ENCODE data around the gene KLHDC3. TPM values are rescaled to one million over a fixed set of nuclear protein-coding genes. Genes with fewer than 3 reads are reported as not detected.

Gene KLHDC3
- 10 to 100 TPM; 64.0 to 65.6 TPM for total RNA-seq

- Mint-ChIP-seq H3K4me3 (peak within 1 kb of the TSS; percentile 94), H3K4me1 (peaks cover 37% of the 10 kb centered on the region), H3K36me3 (ENCODE audit: low read depth) (peaks cover 92% of the 10 kb centered on the region), H3K9me3 (no peaks in the 10 kb centered on the region), H3K27me3 (no peaks in the 10 kb centered on the region), H3K27ac (peak within 1 kb of the TSS; percentile 96)
- ATAC-seq (replicated peaks), result peak; percentile 96
These were observed at the start of gene KLHDC3, which contains the start of gene MEA1 for GRCh38 chr6:43013843-43014433. TSS of gene KLHDC3 (plus strand) at chr6:43014249. CDS start at chr6:43017193, 2,944 bp downstream. TSS of gene MEA1 (minus strand) at chr6:43013946. CDS start at chr6:43013813, 133 bp downstream.

- Mint-ChIP-seq H3K27ac (no peak overlapping the region), H3K4me3 (no peak overlapping the region), H3K27me3 (no peaks in the 10 kb centered on the region), H3K36me3 (ENCODE audit: low read depth) (peaks cover 41% of the 10 kb centered on the region), H3K4me1 (peaks cover 5% of the 10 kb centered on the region), H3K9me3 (no peaks in the 10 kb centered on the region)
- ATAC-seq (replicated peaks), result no peak
These were observed 47.5 kb upstream of the KLHDC3 start for GRCh38 chr6:42966571-42966970.

GRCh38 chr6:42967228-42967627, 46.8 kb upstream of the KLHDC3 start:
- peaks cover 7% of the 10 kb centered on the region for H3K4me1 Mint-ChIP-seq
- no peaks in the 10 kb centered on the region for H3K27me3 Mint-ChIP-seq
- ATAC-seq (replicated peaks), result no peak
- no peak overlapping the region for H3K4me3 Mint-ChIP-seq
- H3K27ac Mint-ChIP-seq, result no peak overlapping the region
- no peaks in the 10 kb centered on the region for H3K9me3 Mint-ChIP-seq
- peaks cover 43% of the 10 kb centered on the region for H3K36me3 Mint-ChIP-seq (ENCODE audit: low read depth)

GRCh38 chr6:42968126-42968701, 45.8 kb upstream of the KLHDC3 start:
- H3K4me1 Mint-ChIP-seq, result peaks cover 7% of the 10 kb centered on the region
- no peaks in the 10 kb centered on the region for H3K9me3 Mint-ChIP-seq
- H3K36me3 Mint-ChIP-seq (ENCODE audit: low read depth), result peaks cover 43% of the 10 kb centered on the region
- no peak for ATAC-seq (replicated peaks)
- no peak overlapping the region for H3K27ac Mint-ChIP-seq
- H3K4me3 Mint-ChIP-seq, result no peak overlapping the region
- no peaks in the 10 kb centered on the region for H3K27me3 Mint-ChIP-seq

- no peaks in the 10 kb centered on the region for H3K27me3 Mint-ChIP-seq
- no peak overlapping the region for H3K27ac Mint-ChIP-seq
- peaks cover 7% of the 10 kb centered on the region for H3K4me1 Mint-ChIP-seq
- ATAC-seq (replicated peaks), result no peak
- H3K4me3 Mint-ChIP-seq, result no peak overlapping the region
- H3K9me3 Mint-ChIP-seq, result no peaks in the 10 kb centered on the region
- peaks cover 44% of the 10 kb centered on the region for H3K36me3 Mint-ChIP-seq (ENCODE audit: low read depth)
These were observed 45.3 kb upstream of the KLHDC3 start for GRCh38 chr6:42968783-42969182.

GRCh38 chr6:42969431-42969830, 44.6 kb upstream of the KLHDC3 start:
- H3K36me3 Mint-ChIP-seq (ENCODE audit: low read depth), result peaks cover 47% of the 10 kb centered on the region
- no peak overlapping the region for H3K4me3 Mint-ChIP-seq
- peaks cover 7% of the 10 kb centered on the region for H3K4me1 Mint-ChIP-seq
- ATAC-seq (replicated peaks), result no peak
- H3K27ac Mint-ChIP-seq, result no peak overlapping the region
- H3K9me3 Mint-ChIP-seq, result no peaks in the 10 kb centered on the region
- no peaks in the 10 kb centered on the region for H3K27me3 Mint-ChIP-seq

GRCh38 chr6:42969934-42970333, 44.1 kb upstream of the KLHDC3 start:
- peaks cover 10% of the 10 kb centered on the region for H3K4me1 Mint-ChIP-seq

GRCh38 chr6:42970871-42971612, 43.0 kb upstream of the KLHDC3 start:
- peak; percentile 46 for ATAC-seq (replicated peaks)
- no peaks in the 10 kb centered on the region for H3K9me3 Mint-ChIP-seq
- H3K27me3 Mint-ChIP-seq, result no peaks in the 10 kb centered on the region
- H3K4me1 Mint-ChIP-seq, result peaks cover 13% of the 10 kb centered on the region
- peak overlapping the region; percentile 46 for H3K27ac Mint-ChIP-seq
- H3K36me3 Mint-ChIP-seq (ENCODE audit: low read depth), result peaks cover 33% of the 10 kb centered on the region
- H3K4me3 Mint-ChIP-seq, result no peak overlapping the region

More at GRCh38 chr6:42969934-42970333, 44.1 kb upstream of the KLHDC3 start:
- no peak overlapping the region for H3K27ac Mint-ChIP-seq
- no peaks in the 10 kb centered on the region for H3K9me3 Mint-ChIP-seq
- peaks cover 42% of the 10 kb centered on the region for H3K36me3 Mint-ChIP-seq (ENCODE audit: low read depth)
- ATAC-seq (replicated peaks), result no peak
- H3K4me3 Mint-ChIP-seq, result no peak overlapping the region
- no peaks in the 10 kb centered on the region for H3K27me3 Mint-ChIP-seq

GRCh38 chr6:42971746-42972327, 42.2 kb upstream of the KLHDC3 start:
- peaks cover 16% of the 10 kb centered on the region for H3K4me1 Mint-ChIP-seq
- H3K27ac Mint-ChIP-seq, result peak overlapping the region; percentile 46
- H3K4me3 Mint-ChIP-seq, result no peak overlapping the region
- ATAC-seq (replicated peaks), result no peak
- no peaks in the 10 kb centered on the region for H3K9me3 Mint-ChIP-seq
- peaks cover 31% of the 10 kb centered on the region for H3K36me3 Mint-ChIP-seq (ENCODE audit: low read depth)
- no peaks in the 10 kb centered on the region for H3K27me3 Mint-ChIP-seq

GRCh38 chr6:42973926-42974325, 40.1 kb upstream of the KLHDC3 start:
- Mint-ChIP-seq H3K9me3 (no peaks in the 10 kb centered on the region), H3K27me3 (no peaks in the 10 kb centered on the region), H3K4me1 (peaks cover 20% of the 10 kb centered on the region), H3K27ac (no peak overlapping the region), H3K36me3 (ENCODE audit: low read depth) (peaks cover 35% of the 10 kb centered on the region), H3K4me3 (no peak overlapping the region)
- no peak for ATAC-seq (replicated peaks)

GRCh38 chr6:42974919-42975505, 39.0 kb upstream of the KLHDC3 start:
- Mint-ChIP-seq H3K36me3 (ENCODE audit: low read depth) (peaks cover 41% of the 10 kb centered on the region), H3K9me3 (no peaks in the 10 kb centered on the region), H3K27me3 (no peaks in the 10 kb centered on the region), H3K27ac (peak overlapping the region; percentile 82), H3K4me3 (peak overlapping the region; percentile 23), H3K4me1 (peaks cover 29% of the 10 kb centered on the region)
- no peak for ATAC-seq (replicated peaks)

GRCh38 chr6:42978487-42978838, 35.6 kb upstream of the KLHDC3 start:
- H3K36me3 Mint-ChIP-seq (ENCODE audit: low read depth), result peaks cover 33% of the 10 kb centered on the region
- peaks cover 28% of the 10 kb centered on the region for H3K4me1 Mint-ChIP-seq
- no peaks in the 10 kb centered on the region for H3K27me3 Mint-ChIP-seq
- no peaks in the 10 kb centered on the region for H3K9me3 Mint-ChIP-seq
- peak overlapping the region; percentile 99 for H3K4me3 Mint-ChIP-seq
- ATAC-seq (replicated peaks), result no peak
- H3K27ac Mint-ChIP-seq, result peak overlapping the region; percentile 86

GRCh38 chr6:42978839-42979522, 35.1 kb upstream of the KLHDC3 start, which contains the start of gene PEX6:
TSS of gene PEX6 (minus strand) at chr6:42979181. CDS start at chr6:42979150, 31 bp downstream.
- H3K36me3 Mint-ChIP-seq (ENCODE audit: low read depth), result peaks cover 30% of the 10 kb centered on the region
- H3K27ac Mint-ChIP-seq, result peak within 1 kb of the TSS; percentile 99
- peak within 1 kb of the TSS; percentile 99 for H3K4me3 Mint-ChIP-seq
- no peaks in the 10 kb centered on the region for H3K27me3 Mint-ChIP-seq
- H3K9me3 Mint-ChIP-seq, result no peaks in the 10 kb centered on the region
- peaks cover 32% of the 10 kb centered on the region for H3K4me1 Mint-ChIP-seq
- ATAC-seq (replicated peaks), result peak; percentile 93

Data from activated T-helper 17 cell treated with anti-CD3 and anti-CD28 coated beads, Interleukin-2, amount 50 U/mL, for 72 hours (primary cell).